Neural progenitor cell (in vitro differentiated cells): Measurements from ENCODE around the gene FNIP2. TPM values are rescaled to one million over a fixed set of nuclear protein-coding genes. Genes with fewer than 3 reads are reported as not detected.

ENCODE experiments used
- DNase-seq: peaks from one replicate; pipeline ENCODE4 v3.0.0-alpha.2; 2016; ENCODE audit warnings: low spot score
- H2AFZ ChIP-seq: fragments of 200-600 bp; sonication (generic); replicated peaks from 2 replicates; pipeline ENCODE4 v1.6.1; 2016; ENCODE audit warnings: antibody characterized with exemption
- H3F3A ChIP-seq: fragments of 200-600 bp; sonication (generic); 2 replicates; pipeline ENCODE4 v1.6.1; 2016; ENCODE audit warnings: antibody characterized with exemption, low read depth
- H3K27ac ChIP-seq: fragments of 200-600 bp; sonication (generic); 2 replicates; pipeline ENCODE4 v1.5.1; 2016; ENCODE audit warnings: mild to moderate bottlenecking
- H3K27me3 ChIP-seq: fragments of 200-600 bp; sonication (generic); 2 replicates; pipeline ENCODE4 v1.6.1; 2016; ENCODE audit warnings: mild to moderate bottlenecking, moderate library complexity
- H3K36me3 ChIP-seq: fragments of 200-600 bp; sonication (generic); 2 replicates; pipeline ENCODE4 v1.5.1; 2016
- H3K4me1 ChIP-seq: fragments of 200-600 bp; sonication (generic); 2 replicates; pipeline ENCODE4 v1.6.1; 2016; ENCODE audit warnings: mixed run types
- H3K4me2 ChIP-seq: fragments of 200-600 bp; sonication (generic); 2 replicates; pipeline ENCODE4 v1.6.1; 2016
- H3K4me3 ChIP-seq: fragments of 200-600 bp; sonication (generic); 2 replicates; pipeline ENCODE4 v1.5.1; 2016
- H3K79me2 ChIP-seq: fragments of 200-600 bp; sonication (generic); 2 replicates; pipeline ENCODE4 v1.6.1; 2016; ENCODE audit warnings: low read depth
- H3K9ac ChIP-seq: fragments of 200-600 bp; sonication (generic); 2 replicates; pipeline ENCODE4 v1.6.1; 2016
- H3K9me3 ChIP-seq: fragments of 200-600 bp; sonication (generic); 2 replicates; pipeline ENCODE4 v1.5.1; 2016; ENCODE audit warnings: low read depth
- H4K20me1 ChIP-seq: fragments of 200-600 bp; sonication (generic); 2 replicates; pipeline ENCODE4 v1.6.1; 2016; ENCODE audit warnings: low read depth
- H3K27ac Mint-ChIP-seq: 3 replicates; pipeline ENCODE4 v1.8.0; 2021; ENCODE audit warnings: mixed read lengths
- H3K27me3 Mint-ChIP-seq: 2 replicates; pipeline ENCODE4 v1.8.0; 2022; ENCODE audit warnings: low read depth, mild to moderate bottlenecking, inconsistent platforms, moderate library complexity, mixed read lengths; ENCODE audit not compliant: insufficient read depth
- H3K36me3 Mint-ChIP-seq: 3 replicates; pipeline ENCODE4 v1.8.0; 2021; ENCODE audit warnings: mixed read lengths
- H3K4me1 Mint-ChIP-seq: 3 replicates; pipeline ENCODE4 v1.8.0; 2021; ENCODE audit warnings: mixed read lengths
- H3K4me3 Mint-ChIP-seq: 3 replicates; pipeline ENCODE4 v1.8.0; 2021; ENCODE audit warnings: mild to moderate bottlenecking, moderate library complexity, mixed read lengths
- H3K9me3 Mint-ChIP-seq: 3 replicates; pipeline ENCODE4 v1.8.0; 2020; ENCODE audit warnings: mixed read lengths
- CTCF ChIP-seq: fragments of 200-600 bp; sonication (generic); IDR thresholded peaks from 2 replicates; pipeline ENCODE4 v1.5.1; 2017; ENCODE audit warnings: antibody characterized with exemption, mild to moderate bottlenecking
- EZH2 ChIP-seq: fragments of 200-600 bp; sonication (generic); IDR thresholded peaks from 2 replicates; pipeline ENCODE4 v1.6.1; 2017; ENCODE audit warnings: antibody characterized with exemption, mild to moderate bottlenecking, moderate library complexity
- EZH2phosphoT487 ChIP-seq: fragments of 200-600 bp; sonication (generic); IDR thresholded peaks from 2 replicates; pipeline ENCODE4 v1.6.1; 2017; ENCODE audit warnings: antibody characterized with exemption
- total RNA-seq: library from RNA; depleted of rRNA; stranded (reverse); fragments of >200 nt; gene quantifications from 2 replicates; pipeline ENCODE4 v1.2.3, GENCODE V29; 2015; ENCODE audit warnings: low replicate concordance

Gene FNIP2
- total RNA-seq, 1 donor from 2014 or later = 10.5 TPM

DNA sequence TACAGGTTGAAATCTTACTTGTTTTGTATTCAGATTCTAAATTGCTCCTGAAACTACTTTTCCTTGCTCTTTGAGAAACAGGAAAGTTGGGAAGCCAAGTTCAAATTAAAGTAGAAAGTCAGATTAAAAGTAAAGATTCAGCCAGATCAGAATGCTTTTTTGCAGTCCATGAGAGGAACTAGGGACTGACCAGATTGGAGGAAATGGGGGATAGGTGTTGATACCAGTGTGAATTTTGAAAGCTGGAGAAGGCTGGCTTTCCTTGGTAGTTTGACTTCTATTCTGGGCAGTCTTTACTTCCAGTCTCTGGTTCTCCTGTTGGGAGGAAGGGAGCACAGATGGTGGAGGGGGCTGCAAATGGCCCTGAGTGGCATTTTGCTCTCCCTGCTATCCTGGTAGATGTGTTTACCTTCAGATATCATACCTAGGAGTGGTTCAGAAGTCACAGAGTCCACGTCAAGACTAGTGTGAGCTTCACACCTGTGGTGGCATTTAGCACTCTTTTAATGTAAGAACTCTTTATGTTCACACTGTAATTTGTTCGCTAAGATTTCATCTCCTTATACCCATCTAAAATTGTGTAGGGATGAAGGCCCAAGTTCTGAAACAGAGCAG, 68.8 kb downstream of the FNIP2 start:
- Histone ChIP-seq H3K27ac (no peak overlapping the region), H4K20me1 (no peaks in the 10 kb centered on the region), H3K9ac (no peak overlapping the region), H2AFZ (no peak overlapping the region), H3K4me1 (peaks cover 11% of the 10 kb centered on the region), H3K79me2 (no peaks in the 10 kb centered on the region), H3K27me3 (no peaks in the 10 kb centered on the region), H3K4me3 (no peak overlapping the region), H3K4me2 (no peak overlapping the region), H3K36me3 (no peaks in the 10 kb centered on the region), H3K9me3 (no peaks in the 10 kb centered on the region), H3F3A (no peaks in the 10 kb centered on the region)
- Mint-ChIP-seq H3K36me3 (peaks cover 21% of the 10 kb centered on the region), H3K27me3 (no peaks in the 10 kb centered on the region), H3K9me3 (no peaks in the 10 kb centered on the region), H3K4me3 (no peak overlapping the region), H3K27ac (no peak overlapping the region), H3K4me1 (peaks cover 8% of the 10 kb centered on the region)
- DNase-seq = no peak
- TF ChIP-seq EZH2phosphoT487 (no peak), CTCF (no peak), EZH2 (no peak)

DNA sequence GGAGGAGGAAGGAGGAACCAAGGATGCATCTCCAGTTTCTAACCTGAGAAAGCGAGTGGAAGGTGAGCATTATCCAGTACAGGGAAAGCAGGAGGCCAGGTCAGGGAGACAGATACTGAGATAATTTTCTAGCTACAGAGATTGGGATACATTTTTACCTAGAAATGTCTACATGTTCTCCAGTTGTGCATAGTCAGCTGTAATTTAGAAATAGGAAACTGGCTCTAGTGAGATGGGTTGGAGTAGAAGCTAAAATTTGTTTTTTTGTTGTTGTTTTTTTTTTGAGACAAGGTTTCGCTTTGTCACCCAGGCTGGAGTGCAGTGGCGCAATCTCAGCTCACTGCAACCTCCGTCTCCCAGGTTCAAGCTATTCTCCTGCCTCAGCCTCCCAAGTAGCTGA, 71.3 kb downstream of the FNIP2 start:
- Histone ChIP-seq H3K36me3 (no peaks in the 10 kb centered on the region), H3K27ac (no peak overlapping the region), H4K20me1 (no peaks in the 10 kb centered on the region), H3K79me2 (no peaks in the 10 kb centered on the region), H3K9me3 (no peaks in the 10 kb centered on the region), H2AFZ (no peak overlapping the region), H3K4me2 (no peak overlapping the region), H3K4me1 (peaks cover 11% of the 10 kb centered on the region), H3K27me3 (no peaks in the 10 kb centered on the region), H3K4me3 (no peak overlapping the region), H3K9ac (no peak overlapping the region), H3F3A (no peaks in the 10 kb centered on the region)
- peaks cover 8% of the 10 kb centered on the region for H3K4me1 Mint-ChIP-seq
- H3K4me3 Mint-ChIP-seq = no peak overlapping the region
- TF ChIP-seq EZH2 (no peak), EZH2phosphoT487 (no peak), CTCF (no peak)
- H3K9me3 Mint-ChIP-seq = no peaks in the 10 kb centered on the region
- no peak for DNase-seq
- no peak overlapping the region for H3K27ac Mint-ChIP-seq
- no peaks in the 10 kb centered on the region for H3K27me3 Mint-ChIP-seq
- peaks cover 16% of the 10 kb centered on the region for H3K36me3 Mint-ChIP-seq

DNA sequence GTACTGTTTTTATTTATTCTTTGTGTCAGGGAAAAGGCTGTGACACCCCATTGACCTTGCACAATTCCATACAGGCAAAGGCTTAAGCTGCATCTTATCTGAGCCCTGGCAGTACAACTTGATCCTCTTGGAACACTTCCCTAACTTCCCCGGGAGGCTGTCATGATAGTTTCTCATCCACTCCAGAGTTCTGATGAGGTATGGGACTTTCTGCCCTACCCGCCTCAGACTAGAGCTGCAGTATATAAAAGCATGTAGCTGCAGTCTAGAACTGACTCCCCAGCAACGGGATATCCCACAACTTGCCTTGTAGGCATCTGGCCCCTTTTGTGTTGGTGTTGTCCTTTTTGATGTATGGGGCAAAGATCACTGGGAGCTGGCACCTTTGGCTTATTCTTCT, 72.7 kb downstream of the FNIP2 start:
- no peaks in the 10 kb centered on the region for H3K79me2 ChIP-seq
- no peak overlapping the region for H3K27ac ChIP-seq
- DNase-seq = no peak
- H2AFZ ChIP-seq = no peak overlapping the region
- Mint-ChIP-seq H3K27ac (no peak overlapping the region), H3K36me3 (peaks cover 10% of the 10 kb centered on the region), H3K4me1 (no peaks in the 10 kb centered on the region), H3K27me3 (no peaks in the 10 kb centered on the region), H3K4me3 (no peak overlapping the region), H3K9me3 (no peaks in the 10 kb centered on the region)
- no peak overlapping the region for H3K4me3 ChIP-seq
- H3K27me3 ChIP-seq = no peaks in the 10 kb centered on the region
- no peak overlapping the region for H3K9ac ChIP-seq
- TF ChIP-seq EZH2phosphoT487 (no peak), EZH2 (no peak), CTCF (no peak)
- H3K9me3 ChIP-seq = no peaks in the 10 kb centered on the region
- H3K4me2 ChIP-seq = no peak overlapping the region
- peaks cover 5% of the 10 kb centered on the region for H3K4me1 ChIP-seq
- no peaks in the 10 kb centered on the region for H3K36me3 ChIP-seq
- H4K20me1 ChIP-seq = no peaks in the 10 kb centered on the region
- H3F3A ChIP-seq = no peaks in the 10 kb centered on the region
